HG03139 (cell line): ENCODE measurements around the gene RFESD.
"Not testable (repeated sequence)": the region's sequence is repeated elsewhere in the genome, so short reads cannot be mapped to it uniquely, and the experiment has no call there.

ENCODE experiments used
- ATAC-seq: cut with Tn5 transposase; IDR thresholded peaks from one replicate; pipeline ENCODE4 v1.9.1; 2021; ENCODE audit not compliant: unreplicated experiment

Gene RFESD

GRCh38 chr5:95627971-95628810 is 18.4 kb upstream of the RFESD start:
- ATAC-seq = no peak

DNA sequence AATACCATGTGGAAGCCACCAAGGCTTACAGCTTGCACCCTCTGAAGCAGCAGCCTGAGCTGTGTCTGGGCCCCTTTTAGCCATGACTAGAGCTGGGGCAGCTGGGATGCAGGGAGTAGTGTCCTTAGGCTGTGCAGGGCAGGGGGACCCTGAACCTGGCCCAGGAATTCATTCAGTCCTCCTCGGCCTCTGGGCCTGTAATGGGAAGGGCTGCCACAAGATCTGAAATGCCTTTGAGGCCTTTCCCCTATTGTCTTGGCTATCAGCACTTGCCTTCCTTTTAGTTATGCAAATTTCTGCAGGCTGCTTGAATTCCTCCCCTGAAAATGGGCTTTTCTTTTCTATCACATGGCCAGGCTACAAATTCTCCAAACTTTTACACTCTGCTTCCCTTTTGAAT is 17.6 kb upstream of the RFESD start:
- ATAC-seq = no peak

GRCh38 chr5:95630394-95630917 is 16.1 kb upstream of the RFESD start:
- ATAC-seq = no peak

- ATAC-seq = no peak
Observed at GRCh38 chr5:95631255-95631958, 15.2 kb upstream of the RFESD start.

- ATAC-seq = peak; percentile 94
Observed at GRCh38 chr5:95631991-95632675, 14.4 kb upstream of the RFESD start.

DNA sequence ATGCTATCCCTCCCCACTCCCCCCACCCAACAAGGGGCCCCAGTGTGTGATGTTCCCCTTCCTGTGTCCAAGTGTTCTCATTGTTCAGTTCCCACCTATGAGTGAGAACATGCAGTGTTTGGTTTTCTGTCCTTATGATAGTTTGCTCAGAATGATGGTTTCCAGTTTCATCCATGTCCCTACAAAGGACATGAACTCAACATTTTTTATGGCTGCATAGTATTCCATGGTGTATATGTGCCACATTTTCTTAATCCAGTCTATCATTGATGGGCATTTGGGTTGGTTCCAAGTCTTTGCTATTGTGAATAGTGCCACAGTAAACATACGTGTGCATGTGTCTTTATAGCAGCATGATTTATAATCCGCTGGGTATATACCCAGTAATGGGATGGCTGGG is 13.6 kb upstream of the RFESD start:
- ATAC-seq = not testable (repeated sequence)

DNA sequence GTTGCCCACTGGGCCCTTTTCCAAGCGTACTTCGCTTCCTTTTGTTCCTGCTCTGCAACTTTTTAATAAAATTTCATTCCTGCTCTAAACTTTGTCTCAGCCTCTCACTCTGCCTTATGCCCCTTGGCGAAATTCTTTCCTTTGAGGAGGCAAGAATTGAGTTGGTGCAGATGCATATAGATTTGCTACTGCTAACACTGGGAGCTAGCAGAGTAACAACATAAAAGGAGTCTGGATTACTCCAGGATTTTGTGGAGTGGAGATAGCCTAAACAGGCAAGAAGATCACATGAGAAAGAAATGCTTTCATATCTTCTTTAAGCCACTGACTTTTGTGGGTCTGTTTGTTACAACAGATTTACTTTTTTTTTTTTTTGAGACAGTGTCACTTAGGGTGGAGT is 12.9 kb upstream of the RFESD start:
- no peak for ATAC-seq

DNA sequence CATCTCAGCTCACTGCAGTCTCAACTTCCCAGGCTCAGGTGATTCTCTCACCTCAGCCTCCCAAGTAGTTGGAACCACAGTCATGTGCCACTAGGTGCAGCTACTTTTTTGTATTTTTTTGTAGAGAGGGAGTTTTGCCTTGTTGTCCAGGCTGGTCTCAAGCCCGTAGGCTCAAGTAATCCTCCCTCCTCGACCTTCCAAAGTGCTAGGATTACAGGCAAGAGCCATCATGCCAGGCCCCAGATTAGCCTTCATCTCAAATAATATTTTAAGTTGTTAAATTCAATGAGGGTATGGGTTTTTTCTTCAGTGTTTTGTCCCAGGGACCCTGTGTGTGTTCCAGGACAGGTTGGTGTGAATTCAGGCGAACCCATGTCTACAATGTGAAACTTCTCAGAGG is 12.5 kb upstream of the RFESD start:
- no peak for ATAC-seq

DNA sequence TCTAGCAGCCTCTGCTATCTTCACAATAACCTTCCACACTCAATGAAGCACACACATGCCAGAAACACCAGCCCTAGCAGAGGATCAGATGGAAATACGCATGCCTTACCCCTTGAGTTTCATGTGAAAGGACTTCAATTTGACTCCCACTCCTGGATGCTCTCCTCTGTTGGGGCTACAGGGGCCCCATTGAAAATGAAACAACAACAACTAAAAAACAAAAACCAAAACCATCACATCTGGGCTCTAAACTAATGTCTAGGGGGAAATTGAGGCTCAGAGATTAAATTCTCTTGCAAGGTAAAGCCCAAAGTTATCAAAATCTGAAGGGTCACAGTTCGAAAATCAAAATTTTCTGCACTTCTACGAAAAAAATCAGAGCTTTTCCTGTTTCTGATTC is 7.9 kb upstream of the RFESD start:
- no peak for ATAC-seq

- no peak for ATAC-seq
Observed at GRCh38 chr5:95641741-95642220, 4.8 kb upstream of the RFESD start.

- no peak for ATAC-seq
Observed at GRCh38 chr5:95643152-95643551, 3.4 kb upstream of the RFESD start.

GRCh38 chr5:95644351-95645042 is 2.1 kb upstream of the RFESD start:
- peak; percentile 35 for ATAC-seq

- not testable (repeated sequence) for ATAC-seq
Observed at GRCh38 chr5:95646226-95646568, 380 bp upstream of the RFESD start.

DNA sequence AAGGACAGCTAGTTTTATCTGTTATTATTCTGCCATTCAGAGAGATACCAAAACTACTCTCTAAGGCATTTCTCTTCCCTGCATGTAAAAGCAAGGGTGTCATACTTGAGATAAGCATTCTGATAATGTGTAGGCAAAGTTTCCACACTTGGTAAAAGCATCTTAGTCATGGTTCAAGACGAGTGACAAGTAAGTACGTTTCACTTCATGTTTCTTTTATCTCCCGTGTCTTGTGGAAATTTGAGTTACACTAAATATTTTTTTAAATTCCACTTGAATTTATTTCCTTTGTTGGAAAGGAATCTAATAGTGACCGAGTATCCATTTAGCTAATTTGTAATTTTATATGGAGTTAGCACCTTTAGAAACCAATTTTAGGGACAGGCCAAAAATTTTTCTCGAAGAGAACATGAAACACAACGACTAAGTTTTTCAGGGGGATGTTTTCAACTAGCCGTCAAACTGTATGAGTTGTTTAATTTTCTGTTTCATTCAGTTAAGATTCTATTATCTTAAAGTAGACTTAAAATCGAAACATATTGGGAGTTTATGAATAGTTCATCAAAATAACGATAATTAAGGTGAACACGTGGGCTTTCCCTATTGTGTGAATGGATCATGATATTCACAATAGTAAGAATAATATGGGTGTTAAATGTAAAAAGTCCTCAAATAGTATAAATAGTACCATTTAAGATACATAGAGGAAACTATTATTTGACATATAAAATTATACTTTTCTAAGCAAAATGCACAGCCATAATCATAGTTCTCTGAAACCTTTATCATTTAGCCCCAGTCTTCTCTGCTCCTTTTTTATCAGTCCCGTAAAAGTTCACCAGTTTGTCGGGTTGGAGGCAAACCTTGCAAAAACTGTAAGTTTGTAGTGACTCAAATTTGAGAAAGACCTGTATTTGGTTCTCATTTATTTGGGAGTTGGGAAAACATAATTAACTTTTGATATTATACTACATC is 1.6 kb downstream of the RFESD start:
- no peak for ATAC-seq

DNA sequence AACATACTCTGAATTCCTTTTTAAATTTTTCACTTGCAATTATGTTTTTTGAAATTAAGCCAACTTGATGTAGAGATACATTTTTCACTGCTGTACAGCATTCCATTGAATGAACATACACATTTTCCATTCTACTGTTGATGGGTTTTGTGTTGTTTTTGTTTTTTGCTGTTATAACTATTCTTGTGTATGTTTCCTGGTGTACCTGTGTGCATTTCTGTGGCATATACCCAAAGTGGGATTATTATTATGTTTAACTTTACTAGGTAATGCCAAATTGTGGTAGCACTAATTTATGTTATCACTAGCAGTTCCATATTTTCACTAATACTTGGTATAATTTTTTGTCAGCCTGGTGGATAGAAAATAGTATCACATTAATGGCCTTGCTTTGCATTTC is 2.7 kb downstream of the RFESD start:
- no peak for ATAC-seq

- no peak for ATAC-seq
Observed at GRCh38 chr5:95649842-95650620, 3.5 kb downstream of the RFESD start.

- no peak for ATAC-seq
Observed at GRCh38 chr5:95652849-95653248, 6.3 kb downstream of the RFESD start.

DNA sequence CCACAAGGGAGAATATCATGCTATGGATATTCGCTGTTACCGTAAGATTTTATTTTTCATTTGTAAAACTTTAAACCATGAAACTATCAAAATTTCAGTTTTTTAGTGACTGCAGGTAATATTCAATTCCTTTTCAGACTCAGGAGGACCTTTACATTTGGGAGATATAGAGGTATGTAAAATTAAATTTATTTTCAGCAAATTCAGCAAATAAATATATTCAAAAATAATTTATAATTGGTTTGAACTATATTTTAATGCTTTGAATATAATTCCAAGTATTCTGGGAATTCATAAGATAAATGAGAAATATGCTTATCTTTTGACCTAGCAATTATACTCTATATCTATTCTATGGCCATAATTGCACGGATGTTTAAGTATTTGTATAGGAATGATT is 7.6 kb downstream of the RFESD start:
- ATAC-seq = no peak

DNA sequence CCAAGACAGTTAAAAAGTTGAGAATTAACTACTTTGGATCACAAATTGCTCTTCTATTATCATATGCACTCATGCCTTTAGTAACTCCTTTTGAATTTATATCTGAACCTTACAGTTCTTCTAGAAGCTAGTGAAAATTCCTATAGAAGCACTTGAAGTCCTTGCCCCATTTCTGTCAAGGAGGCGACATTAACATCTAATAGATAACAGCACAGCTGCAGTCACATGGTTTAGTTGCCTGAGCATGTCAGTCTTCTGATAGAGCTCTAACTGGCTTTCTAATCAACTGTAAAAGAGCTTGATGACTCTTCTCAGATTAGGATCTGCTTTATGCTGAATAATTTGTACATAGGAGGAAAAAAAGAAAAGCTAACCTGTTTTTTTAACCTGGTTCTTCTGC is 9.0 kb downstream of the RFESD start:
- no peak for ATAC-seq
